D721Med (cell line): ENCODE results near the gene CRACDL.
A peak's percentile ranks its signal among the peaks of the same experiment; 100 is the strongest.

ENCODE experiments used
- DNase-seq: peaks from one replicate; pipeline ENCODE4 v3.0.0; 2011; ENCODE audit warnings: low spot score; ENCODE audit not compliant: insufficient read length
- FAIRE-seq: peaks from 2 replicates; lab custom pipeline; 2011; peaks lifted over from hg19 to GRCh38; lab: Jason Lieb, UNC
- TF ChIP-seq, protein P1 (sequence below): IDR thresholded peaks from 2 replicates; pipeline ENCODE4 v1.5.1; 2012; ENCODE audit warnings: mild to moderate bottlenecking, control low read depth; ENCODE audit not compliant: insufficient read depth; ENCODE audit errors: missing control alignments

CRACDL gene

DNA sequence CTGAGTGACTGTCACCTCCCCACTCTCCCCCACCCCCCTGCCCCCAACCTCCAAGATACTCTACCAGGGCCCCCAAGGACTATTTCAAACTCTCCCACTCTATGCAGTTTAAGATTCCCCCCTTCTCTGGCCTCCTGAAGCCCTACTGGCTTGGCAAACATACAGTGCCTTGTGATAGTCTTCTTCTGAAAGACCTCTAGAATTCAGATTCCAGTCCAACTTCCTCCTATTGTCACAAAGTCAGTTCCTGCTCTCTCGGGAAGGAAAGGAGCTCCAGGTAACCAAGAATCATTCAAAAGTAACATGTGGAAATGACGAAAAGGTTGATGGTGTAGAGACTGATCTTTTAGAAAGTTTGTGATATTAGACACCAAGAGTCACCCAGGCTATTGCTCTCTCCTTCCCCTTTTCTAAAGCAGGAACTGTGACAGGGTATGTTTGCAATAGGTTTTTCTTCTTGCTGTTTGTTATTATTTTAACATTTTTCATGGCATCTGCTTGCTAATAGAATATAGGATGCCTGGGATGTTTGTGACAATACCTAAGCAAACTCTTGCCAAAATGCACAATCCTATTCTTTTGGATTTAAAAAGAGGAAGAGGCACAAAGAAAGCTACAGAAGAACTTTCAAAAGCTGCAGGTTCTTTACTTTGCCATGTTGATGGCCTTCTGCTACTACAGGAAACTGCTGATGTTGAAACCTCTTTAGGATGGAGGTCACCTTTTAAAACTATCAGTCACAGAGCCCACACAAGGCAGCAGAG, 111.6 kb downstream of the CRACDL start:
- no peak for FAIRE-seq
- TF ChIP-seq, protein P1, sequence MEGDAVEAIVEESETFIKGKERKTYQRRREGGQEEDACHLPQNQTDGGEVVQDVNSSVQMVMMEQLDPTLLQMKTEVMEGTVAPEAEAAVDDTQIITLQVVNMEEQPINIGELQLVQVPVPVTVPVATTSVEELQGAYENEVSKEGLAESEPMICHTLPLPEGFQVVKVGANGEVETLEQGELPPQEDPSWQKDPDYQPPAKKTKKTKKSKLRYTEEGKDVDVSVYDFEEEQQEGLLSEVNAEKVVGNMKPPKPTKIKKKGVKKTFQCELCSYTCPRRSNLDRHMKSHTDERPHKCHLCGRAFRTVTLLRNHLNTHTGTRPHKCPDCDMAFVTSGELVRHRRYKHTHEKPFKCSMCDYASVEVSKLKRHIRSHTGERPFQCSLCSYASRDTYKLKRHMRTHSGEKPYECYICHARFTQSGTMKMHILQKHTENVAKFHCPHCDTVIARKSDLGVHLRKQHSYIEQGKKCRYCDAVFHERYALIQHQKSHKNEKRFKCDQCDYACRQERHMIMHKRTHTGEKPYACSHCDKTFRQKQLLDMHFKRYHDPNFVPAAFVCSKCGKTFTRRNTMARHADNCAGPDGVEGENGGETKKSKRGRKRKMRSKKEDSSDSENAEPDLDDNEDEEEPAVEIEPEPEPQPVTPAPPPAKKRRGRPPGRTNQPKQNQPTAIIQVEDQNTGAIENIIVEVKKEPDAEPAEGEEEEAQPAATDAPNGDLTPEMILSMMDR = no peak
- DNase-seq = no peak

DNA sequence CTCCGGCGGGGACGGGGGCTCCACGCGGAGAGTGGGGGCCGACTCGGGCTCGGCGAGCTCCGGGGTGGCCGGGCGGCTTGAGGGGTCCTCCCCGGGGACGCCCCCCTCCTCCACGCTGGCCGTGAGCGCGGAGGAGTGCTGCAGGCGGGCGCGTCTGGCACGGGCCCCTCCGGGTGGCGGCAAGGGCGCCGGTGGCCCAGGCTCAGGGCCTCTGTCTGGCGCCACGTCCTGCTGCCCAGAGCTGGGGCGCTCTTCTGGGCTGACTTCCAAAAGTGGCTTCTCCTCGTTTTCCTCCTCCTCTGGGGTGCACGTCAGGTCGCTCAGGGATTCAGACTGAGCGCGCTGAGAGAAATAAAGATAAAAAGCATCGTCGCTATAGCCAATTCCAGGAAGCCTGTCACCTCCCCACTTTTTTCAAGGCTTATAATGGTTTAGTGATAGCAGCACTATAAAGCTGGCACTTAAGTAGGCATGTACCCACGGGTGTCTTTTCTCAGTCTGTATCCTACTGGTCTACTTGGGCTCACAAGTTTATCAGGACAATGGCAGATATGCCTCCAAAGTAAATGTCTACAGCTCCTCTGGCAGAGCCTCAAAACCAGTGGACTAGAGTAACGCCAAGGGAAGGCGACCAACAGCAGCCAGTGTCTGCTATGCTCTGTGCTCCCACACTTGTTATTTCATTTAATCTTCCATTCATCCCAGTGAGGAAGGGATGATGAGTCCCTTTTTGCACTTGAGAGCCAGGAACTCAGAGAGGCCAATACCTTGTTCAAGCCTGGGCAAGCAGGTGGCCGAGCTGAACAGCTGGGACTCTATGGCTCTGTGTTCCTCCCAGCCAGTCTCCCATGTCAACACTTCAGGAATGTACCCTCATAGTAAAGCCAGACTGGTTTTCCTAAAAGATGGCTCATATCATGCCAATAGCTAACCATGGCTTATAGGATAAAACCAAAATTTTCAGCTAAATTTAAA, 112.5 kb downstream of the CRACDL start:
- DNase-seq (no peak), FAIRE-seq (no peak)
- TF ChIP-seq, protein P1 = no peak

DNA sequence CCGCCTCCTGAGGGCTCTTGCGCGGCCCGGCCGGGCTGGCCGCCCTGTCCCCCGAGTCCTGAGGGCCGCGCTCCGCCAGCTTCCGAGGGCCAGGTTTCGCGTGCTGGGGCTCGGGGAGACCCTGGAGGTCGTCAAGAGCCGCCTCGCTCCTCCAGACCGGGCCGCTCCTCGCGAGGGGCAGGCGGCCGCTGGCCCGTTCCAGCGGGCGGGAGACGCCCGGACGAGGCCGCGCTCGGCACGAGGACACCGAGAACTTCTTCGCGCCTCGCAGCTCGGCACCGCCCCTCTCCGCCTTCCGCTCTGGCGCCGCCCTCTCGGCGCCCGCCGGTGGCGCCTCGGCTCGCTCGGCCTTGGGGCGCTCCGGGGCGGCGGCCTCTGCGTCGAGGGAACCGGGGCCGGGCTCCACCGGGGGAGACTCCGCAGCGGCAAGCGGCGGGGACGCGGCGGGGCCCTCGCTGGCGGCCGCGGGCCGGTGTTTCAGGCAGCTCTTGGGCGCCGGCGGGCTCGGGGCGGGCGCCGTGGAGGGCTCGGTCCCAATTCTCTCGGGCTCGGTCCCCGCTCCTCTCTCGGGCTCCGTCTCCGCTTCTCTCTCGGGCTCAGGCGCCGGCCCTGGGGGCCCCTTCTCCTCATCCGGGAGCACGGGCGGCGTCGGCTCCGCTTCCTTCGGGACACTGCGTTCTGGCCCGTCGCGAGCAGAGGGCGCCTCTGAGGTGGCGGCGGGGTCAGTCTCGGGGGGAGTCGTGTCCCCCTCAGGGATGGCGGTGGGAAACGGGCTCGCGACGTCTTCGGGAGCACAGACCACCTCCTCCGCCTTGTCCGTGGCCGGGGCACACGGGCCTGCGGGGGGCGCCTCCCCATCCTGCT, 113.5 kb downstream of the CRACDL start:
- DNase-seq (no peak), FAIRE-seq (no peak)
- TF ChIP-seq, protein P1 = peak; percentile 8

DNA sequence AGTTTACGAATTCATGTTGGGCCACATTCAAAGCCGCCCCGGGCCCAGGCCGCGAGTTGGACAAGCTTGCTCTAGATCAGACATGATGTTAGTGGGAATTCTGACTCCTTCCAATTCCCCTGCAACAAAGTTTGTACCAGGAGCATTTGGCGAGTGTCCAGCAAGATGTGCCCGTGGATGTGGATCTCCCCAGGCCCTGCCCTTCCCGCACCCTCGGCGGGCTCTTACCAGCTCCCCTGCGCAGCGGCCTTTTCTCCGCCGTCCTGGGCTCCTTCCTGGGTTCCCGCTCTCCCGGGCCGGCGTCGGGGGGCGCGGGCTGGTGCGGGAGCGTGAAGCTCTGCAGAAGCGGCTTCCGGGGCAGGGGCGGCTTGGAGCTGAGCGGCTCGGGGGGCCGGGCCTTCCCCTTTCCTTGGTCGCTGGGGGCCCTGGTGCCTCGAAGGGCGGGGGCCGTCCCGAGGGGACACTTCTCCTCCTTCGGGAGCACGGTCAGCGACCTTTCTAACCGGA, 114.3 kb downstream of the CRACDL start:
- FAIRE-seq (no peak), DNase-seq (no peak)
- TF ChIP-seq, protein P1 = no peak

DNA sequence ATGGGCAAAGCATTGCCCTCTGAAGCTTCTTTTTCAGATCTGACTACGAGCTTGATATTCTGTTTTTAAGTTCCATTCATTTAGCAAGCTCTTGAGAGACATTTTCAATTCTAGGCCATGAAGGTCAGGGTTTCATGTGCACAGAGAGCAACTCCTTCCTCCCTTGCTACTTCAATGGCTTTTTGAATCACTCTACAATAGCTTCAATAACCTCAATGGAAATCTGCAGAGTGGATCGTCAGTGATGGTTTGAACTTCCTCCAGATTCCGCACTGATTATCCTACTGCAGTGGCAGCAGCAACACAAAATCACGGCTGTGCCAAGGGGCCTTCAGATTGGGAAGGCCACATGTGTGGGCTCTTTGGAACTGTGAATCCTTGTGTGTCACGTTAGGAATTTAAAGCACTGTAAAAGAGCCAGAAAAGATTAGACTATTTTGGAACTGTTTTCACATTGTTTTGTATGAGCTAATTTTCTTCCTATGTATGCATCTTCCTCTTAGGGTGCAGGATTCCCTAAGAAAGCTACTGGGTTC, 116.7 kb downstream of the CRACDL start:
- TF ChIP-seq, protein P1 = no peak
- DNase-seq = no peak
- no peak for FAIRE-seq

DNA sequence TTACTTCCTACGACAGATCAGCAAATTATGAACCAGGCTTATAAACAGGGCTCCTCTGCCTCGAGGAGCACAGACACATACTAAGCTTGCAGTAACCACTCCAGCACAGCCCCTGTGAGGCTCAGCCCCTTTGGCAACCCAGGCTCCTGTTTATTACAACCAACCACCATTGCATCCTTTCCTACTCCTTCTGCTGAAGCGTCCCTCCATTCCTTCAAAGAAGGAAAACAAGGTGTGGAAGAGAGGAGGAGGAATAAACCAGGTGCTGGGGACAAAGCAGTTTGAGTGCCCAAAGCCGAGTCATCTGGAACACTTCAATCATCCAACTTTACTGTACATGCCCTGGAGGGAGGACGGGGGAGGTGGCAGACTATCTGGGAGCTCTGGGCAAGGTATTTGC, 117.9 kb downstream of the CRACDL start:
- TF ChIP-seq, protein P1 = no peak
- FAIRE-seq (no peak), DNase-seq (no peak)
